Measurements from ENCODE around the gene ABL1.

Gene ABL1

GRCh38 chr9:130932255-130933079 is 97.4 kb downstream of the ABL1 start:
- DNase-seq (ENCODE audit: low read depth) = no peak

- DNase-seq (ENCODE audit: low read depth) = no peak
Measured at GRCh38 chr9:130933114-130934046, 98.3 kb downstream of the ABL1 start.

- no peak for DNase-seq (ENCODE audit: low read depth)
Measured at GRCh38 chr9:130934246-130934645, 99.2 kb downstream of the ABL1 start.

DNA sequence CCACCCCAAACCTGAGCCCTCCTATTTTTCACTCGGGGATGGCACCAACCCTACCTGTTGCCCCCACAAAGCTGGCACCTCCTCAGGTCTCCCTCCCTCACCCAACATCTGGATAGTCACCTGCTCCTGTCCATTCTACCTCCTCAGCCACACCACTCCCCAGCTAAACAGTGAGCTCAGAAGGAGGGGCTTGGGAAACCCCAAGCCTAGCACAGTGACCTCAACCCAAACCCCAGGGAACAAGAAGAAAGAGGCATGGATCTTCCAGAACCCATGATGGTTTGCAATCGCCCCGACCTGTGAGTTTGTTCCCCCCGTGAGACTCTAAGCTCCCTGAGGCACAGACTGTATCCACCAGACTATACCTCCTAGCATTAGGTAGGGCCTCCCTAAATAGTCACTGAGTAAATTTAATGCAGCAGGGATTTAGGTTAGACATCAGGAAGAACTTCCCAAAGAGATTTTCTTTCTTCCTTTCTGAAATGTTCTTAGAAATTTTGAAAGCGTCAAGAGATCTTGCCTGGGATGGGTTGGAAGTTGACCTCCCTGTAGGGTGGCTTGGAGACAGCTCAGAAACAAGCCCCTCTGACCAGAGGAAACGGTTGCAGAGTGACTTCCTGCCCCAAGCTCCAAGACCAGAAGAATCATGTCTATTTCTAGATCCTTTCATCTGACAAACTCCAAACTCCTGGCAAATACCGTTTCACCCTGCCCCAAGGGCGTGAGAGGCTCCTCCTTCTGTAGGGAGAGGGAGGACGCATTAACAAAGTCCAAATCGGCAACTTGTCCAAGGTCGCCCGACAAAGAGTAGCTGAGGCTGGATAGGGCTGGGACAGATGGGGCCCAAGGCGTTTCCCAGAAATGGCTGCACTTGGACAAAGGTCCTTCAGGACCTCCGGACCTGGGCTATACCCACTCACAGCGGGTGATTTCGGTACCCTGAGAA is 99.9 kb downstream of the ABL1 start:
- no peak for DNase-seq (ENCODE audit: low read depth)

DNA sequence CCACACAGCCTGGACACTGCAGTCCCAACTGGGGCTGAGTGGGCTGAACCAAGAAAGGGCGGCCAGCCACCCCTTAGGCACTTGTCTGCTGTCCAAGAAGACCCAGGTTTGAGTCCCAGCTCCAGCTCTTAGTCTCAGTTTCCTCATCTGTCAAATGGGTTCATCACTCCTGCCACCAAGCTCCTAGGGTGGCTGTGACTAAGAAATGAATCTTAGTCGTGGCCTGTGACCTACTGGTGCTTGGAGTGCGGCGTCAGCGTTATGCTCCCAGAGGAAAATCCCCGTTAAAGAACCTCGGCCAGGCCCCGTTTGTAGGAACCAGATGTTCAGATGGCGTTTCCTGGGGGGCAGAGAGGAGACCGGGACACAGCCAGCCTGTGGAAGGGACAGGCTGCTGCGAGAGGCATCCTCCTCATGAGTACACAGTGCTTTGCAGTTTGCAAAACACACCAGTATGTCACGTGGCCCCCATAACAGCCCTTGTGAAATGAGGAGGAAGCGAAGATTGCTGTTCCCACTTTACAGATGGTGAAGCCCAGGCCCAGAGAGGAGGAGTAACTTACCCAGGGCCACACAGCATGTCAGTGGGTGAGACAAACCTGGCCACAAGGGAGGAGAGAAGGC is 100.7 kb downstream of the ABL1 start:
- no peak for DNase-seq (ENCODE audit: low read depth)

DNA sequence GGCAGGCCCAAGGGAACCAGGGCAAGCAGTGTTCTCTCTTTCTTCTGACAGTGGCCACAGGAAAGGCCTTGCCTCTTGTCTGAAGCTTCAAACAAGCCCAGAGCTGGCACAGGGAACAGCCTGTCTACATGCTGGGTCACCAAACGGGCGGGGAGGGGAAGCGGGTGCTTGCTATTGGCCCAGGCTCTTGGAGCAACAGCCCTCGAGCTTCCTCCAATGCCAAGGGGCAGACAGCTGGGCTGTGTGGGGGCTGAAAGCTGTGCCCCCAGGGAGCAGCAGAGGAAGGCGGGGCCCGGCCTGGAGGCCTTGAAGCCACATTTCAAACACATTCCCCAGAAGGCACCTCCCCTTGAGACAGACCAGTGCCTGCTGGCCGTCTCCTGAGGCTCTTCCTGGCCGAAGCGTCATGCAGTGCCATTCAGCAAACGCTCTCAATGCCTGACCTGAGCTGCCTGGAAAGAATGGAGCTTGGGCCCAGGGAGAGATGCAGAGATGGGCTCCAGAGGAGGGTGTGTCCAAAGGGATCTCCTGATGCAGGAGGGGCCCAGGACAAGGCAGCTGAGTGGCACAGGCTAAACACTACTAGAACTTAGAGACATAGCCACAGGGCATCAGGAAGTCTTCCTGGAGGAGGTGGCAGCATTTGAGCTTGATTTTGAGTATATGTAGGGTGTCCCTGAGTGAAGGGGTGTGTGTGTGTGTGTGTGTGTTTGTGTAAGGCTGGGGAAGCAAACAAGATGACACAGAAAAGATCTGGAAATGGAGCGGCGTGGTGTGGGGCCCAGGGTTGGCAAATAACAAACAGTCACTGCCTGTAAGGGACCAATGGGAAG is 101.4 kb downstream of the ABL1 start:
- no peak for DNase-seq (ENCODE audit: low read depth)
